GM12878 (cell line): ENCODE results near the gene RAB3C. TPM values are rescaled to one million over a fixed set of nuclear protein-coding genes. Genes with fewer than 3 reads are reported as not detected.

Experiments
- ATAC-seq: fragments of 200-7000 bp; cut with Tn5 transposase; 3 replicates; pipeline ENCODE4 v1.9.1; 2020; ENCODE audit warnings: mild to moderate bottlenecking, moderate library complexity
- BruUV-seq: library from RNA; stranded (reverse); fragments of 400-500 nt; replicated peaks from 2 replicates; lab custom pipeline; 2021; lab: Mats Ljungman, UMichigan
- CTCF ChIA-PET: fragments of 300-600 bp; sonication (Branson Sonifier 250); formaldehyde crosslinking; extraction: SDS; loops from one replicate; lab custom pipeline; 2021; ENCODE audit warnings: inconsistent platforms; lab: Yijun Ruan, JAX
- POLR2A ChIA-PET: fragments of 350-600 bp; formaldehyde crosslinking; extraction: SDS; loops from one replicate; lab custom pipeline; 2021; ENCODE audit warnings: inconsistent platforms; lab: Charles Lee
- RAD21 ChIA-PET: fragments of 300-600 bp; sonication (Branson Sonifier 250); formaldehyde crosslinking; loops from one replicate; lab custom pipeline; 2023; ENCODE audit warnings: antibody characterized with exemption; ENCODE audit not compliant: unreplicated experiment; lab: Charles Lee
- SMC1A ChIA-PET: fragments of 300-600 bp; sonication (Branson Sonifier 250); formaldehyde crosslinking; loops from one replicate; lab custom pipeline; 2023; ENCODE audit not compliant: unreplicated experiment, uncharacterized antibody; lab: Charles Lee
- DNase-seq: peaks from one replicate; pipeline ENCODE4 v3.0.0-alpha.2; 2011; ENCODE audit warnings: low read depth, low spot score
- FAIRE-seq: peaks from 3 replicates; lab custom pipeline; 2011; peaks lifted over from hg19 to GRCh38; lab: Jason Lieb, UNC
- H2AFZ ChIP-seq: 2 replicates; pipeline ENCODE4 v1.6.0; 2011; ENCODE audit warnings: low read depth, low read length, control low read depth; ENCODE audit not compliant: control insufficient read depth
- H3K27ac ChIP-seq: 2 replicates; pipeline ENCODE4 v1.5.1; 2011; ENCODE audit warnings: control low read depth; ENCODE audit not compliant: control insufficient read depth, insufficient read depth
- H3K27me3 ChIP-seq, 2 experiments: replicated peaks in 1 of 2; 2 replicates each; pipeline versions ENCODE4 v1.6.0 to v1.6.1; 2011; ENCODE audit warnings: low read length in 1 of 2; ENCODE audit not compliant: control insufficient read depth in 2 of 2, insufficient read depth in 2 of 2
- H3K36me3 ChIP-seq, 2 experiments: 2 replicates each; pipeline ENCODE4 v1.5.1; 2011; ENCODE audit warnings: low read length in 1 of 2; ENCODE audit not compliant: control insufficient read depth in 2 of 2, insufficient read depth in 2 of 2
- H3K4me1 ChIP-seq: 2 replicates; pipeline ENCODE4 v1.6.1; 2011; ENCODE audit warnings: mild to moderate bottlenecking, low read length, moderate library complexity, mixed read lengths; ENCODE audit not compliant: control insufficient read depth, insufficient read depth
- H3K4me2 ChIP-seq: 2 replicates; pipeline ENCODE4 v1.6.0; 2011; ENCODE audit warnings: control low read depth; ENCODE audit not compliant: control insufficient read depth, insufficient read depth
- H3K4me3 ChIP-seq: fragments of 200-600 bp; sonication (generic); 2 replicates; pipeline ENCODE4 v1.5.1; 2016
- H3K79me2 ChIP-seq: 2 replicates; pipeline ENCODE4 v1.6.0; 2011; ENCODE audit warnings: low read length; ENCODE audit not compliant: control insufficient read depth, insufficient read depth
- H3K9ac ChIP-seq: 2 replicates; pipeline ENCODE4 v1.8.0; 2011; ENCODE audit warnings: low read length, control low read depth, mixed read lengths; ENCODE audit not compliant: control insufficient read depth, insufficient read depth
- H3K9me3 ChIP-seq: replicated peaks from 3 replicates; pipeline ENCODE4 v1.5.1; 2011; ENCODE audit warnings: mild to moderate bottlenecking, low read length; ENCODE audit not compliant: control insufficient read depth, insufficient read depth
- H4K20me1 ChIP-seq: 2 replicates; pipeline ENCODE4 v1.6.0; 2011; ENCODE audit not compliant: control insufficient read depth, insufficient read depth
- CHD2 ChIP-seq: IDR thresholded peaks from 2 replicates; pipeline ENCODE4 v1.6.1; 2011; ENCODE audit warnings: low read depth, low read length, improper control_type of control experiment, borderline replicate concordance
- CHD4 ChIP-seq: fragments of 200-600 bp; sonication (generic); IDR thresholded peaks from 2 replicates; pipeline ENCODE4 v1.6.1; 2016; ENCODE audit warnings: mild to moderate bottlenecking
- ESRRA ChIP-seq: IDR thresholded peaks from 2 replicates; pipeline ENCODE4 v1.6.1; 2012; ENCODE audit warnings: mild to moderate bottlenecking, low read length, improper control_type of control experiment
- GATAD2B ChIP-seq: fragments of 450-650 bp; conservative IDR thresholded peaks from 2 replicates; pipeline ENCODE4 v1.6.1; 2017; ENCODE audit warnings: low read depth, mild to moderate bottlenecking, moderate library complexity
- HDGF ChIP-seq: fragments of 450-650 bp; IDR thresholded peaks from 2 replicates; pipeline ENCODE4 v1.6.1; 2016; ENCODE audit warnings: antibody characterized with exemption
- IRF5 ChIP-seq: fragments of 450-650 bp; IDR thresholded peaks from 2 replicates; pipeline ENCODE4 v1.6.1; 2017; ENCODE audit warnings: borderline replicate concordance
- NFYA ChIP-seq: IDR thresholded peaks from 2 replicates; pipeline ENCODE4 v1.6.1; 2011; ENCODE audit warnings: low read depth, mild to moderate bottlenecking, low read length, improper control_type of control experiment, borderline replicate concordance
- POU2F2 ChIP-seq: IDR thresholded peaks from 3 replicates; pipeline ENCODE4 v1.6.1; 2011; ENCODE audit warnings: low read depth, mild to moderate bottlenecking, low read length, borderline replicate concordance
- RELA ChIP-seq: fragments of 450-650 bp; IDR thresholded peaks from 2 replicates; pipeline ENCODE4 v1.8.0; 2014; ENCODE audit warnings: borderline replicate concordance; ENCODE audit not compliant: partially characterized antibody
- RUNX3 ChIP-seq: IDR thresholded peaks from 2 replicates; pipeline ENCODE4 v1.6.1; 2012; ENCODE audit warnings: low read length, inconsistent platforms
- SRF ChIP-seq, 2 experiments: IDR thresholded peaks; 2 replicates each; pipeline ENCODE4 v1.6.1; 2011; ENCODE audit warnings: low read depth in 2 of 2, low read length in 2 of 2, mild to moderate bottlenecking in 1 of 2, moderate library complexity in 1 of 2
- SUZ12 ChIP-seq: fragments of 200-600 bp; sonication (generic); IDR thresholded peaks from one replicate; pipeline ENCODE4 v1.6.1; 2018; ENCODE audit warnings: antibody characterized with exemption, mild to moderate bottlenecking; ENCODE audit not compliant: unreplicated experiment
- TCF7 ChIP-seq: IDR thresholded peaks from 2 replicates; pipeline ENCODE4 v1.6.1; 2014; ENCODE audit warnings: antibody characterized with exemption, borderline replicate concordance
- USF1 ChIP-seq: IDR thresholded peaks from 2 replicates; pipeline ENCODE4 v1.6.1; 2011; ENCODE audit warnings: borderline replicate concordance, low read depth, mild to moderate bottlenecking, moderate library complexity, mixed read lengths, low read length; ENCODE audit not compliant: insufficient read depth; ENCODE audit errors: extremely low read length
- WRNIP1 ChIP-seq: IDR thresholded peaks from 2 replicates; pipeline ENCODE4 v1.6.1; 2011; ENCODE audit warnings: low read depth, low read length, improper control_type of control experiment, borderline replicate concordance
- ZBTB11 ChIP-seq: fragments of 450-650 bp; formaldehyde crosslinking; IDR thresholded peaks from 2 replicates; pipeline ENCODE4 v1.5.0; 2022; ENCODE audit warnings: mild to moderate bottlenecking, missing genetic modification characterization
- ZBTB4 ChIP-seq: fragments of 450-650 bp; formaldehyde crosslinking; IDR thresholded peaks from 2 replicates; pipeline ENCODE4 v1.4.0; 2022; ENCODE audit warnings: mild to moderate bottlenecking, moderate library complexity
- WGBS: methylation state at CpG from one replicate; pipeline ENCODE4 v1.1.6; 2016; ENCODE audit warnings: low lambda C conversion rate; ENCODE audit not compliant: insufficient replicate concordance, insufficient coverage; ENCODE audit errors: missing lambda C conversion rate; 5-methylcytosine and 5-hydroxymethylcytosine counted together
- in situ Hi-C: fragments of 300-500 bp; cut with MboI; formaldehyde crosslinking; loops from 9 replicates; pipeline ENCODE4 v1.14.3; 2018; ENCODE audit warnings: mixed read lengths
- intact Hi-C: fragments of 100-400 bp; cut with micrococcal nuclease; formaldehyde crosslinking; loops from one replicate; pipeline ENCODE4 v1.14.2; 2022; ENCODE audit not compliant: unreplicated experiment
- polyA plus RNA-seq, 11 experiments: library from polyadenylated mRNA; depleted of rRNA in 4 of 11; unstranded in 6 of 11; stranded (reverse) in 5 of 11; fragments of >200 nt; fragmentation: Nextera tagmentation in 4 of 11; fragmentation: Illumina TruSeq in 1 of 11; extraction: Ambion mirVana in 4 of 11; extraction: Trizol in 1 of 11; gene quantifications; 1 replicate in 1 of 11; 2 replicates in 10 of 11; pipeline versions ENCODE4 v1.2.1 to v1.2.3, GENCODE V29; 2011 to 2016; ENCODE audit warnings: inconsistent platforms in 2 of 11, missing spikeins in 2 of 11, low read depth in 1 of 11
- total RNA-seq, 4 experiments: library from RNA; depleted of rRNA in 3 of 4; stranded (reverse); fragments of >200 nt in 3 of 4; fragmentation: Illumina TruSeq in 1 of 4; extraction: Trizol in 1 of 4; gene quantifications; 2 replicates each; pipeline versions ENCODE4 v1.2.1 to v1.2.3, GENCODE V29; 2013 to 2021

RAB3C gene
- total and polyA plus RNA-seq, 10 of the 15 experiments (the other 5 are each of a cell fraction or from before 2014, with no cell fraction given) = not detected

GRCh38 chr5:58735637-58736036 is 152.8 kb downstream of the RAB3C start:
- ChIA-PET CTCF (interaction anchor here (0.6 kb wide), 1 partner anchor 57 kb away, joined by 3 read pairs; no protein-coding TSS in a partner anchor), RAD21 (no interaction called here), SMC1A (interaction anchor here (0.5 kb wide), 1 partner anchor 129 kb away, joined by 3 read pairs; no protein-coding TSS in a partner anchor), POLR2A (no interaction called here)
- no peaks in the 10 kb centered on the region for H4K20me1 ChIP-seq
- H3K4me3 ChIP-seq = no peak overlapping the region
- BruUV-seq = no TSS peak
- H3K36me3 ChIP-seq = no peaks in the 10 kb centered on the region
- WGBS = 7% methylated on average over 1 of the region's 1 CpG
- no peak overlapping the region for H3K4me2 ChIP-seq
- no peak for DNase-seq
- in situ Hi-C loops (no loop called here), intact Hi-C loops (no loop called here)
- H3K4me1 ChIP-seq = no peaks in the 10 kb centered on the region
- no peak overlapping the region for H3K9ac ChIP-seq
- ATAC-seq = no peak
- no peaks in the 10 kb centered on the region for H3K27me3 ChIP-seq
- TF ChIP-seq CHD4 (no peak), SUZ12 (no peak), RUNX3 (no peak), WRNIP1 (no peak), ESRRA (no peak), GATAD2B (no peak), POU2F2 (no peak), HDGF (no peak), ZBTB11 (CRISPR knock-in tag) (no peak), ZBTB4 (CRISPR knock-in tag) (no peak), TCF7 (no peak), RELA (no peak), SRF (IDR thresholded peaks at IDR 0.05; ENCODE audit: low read depth in 2 of 2, low read length in 2 of 2) (no peak), CHD2 (no peak), USF1 (no peak), IRF5 (no peak), NFYA (no peak)
- H3K27ac ChIP-seq = no peak overlapping the region
- no peaks in the 10 kb centered on the region for H3K9me3 ChIP-seq
- FAIRE-seq = no peak
- H2AFZ ChIP-seq = no peak overlapping the region
- no peaks in the 10 kb centered on the region for H3K79me2 ChIP-seq
